ENCODE measurements around the gene IL21R. TPM values are rescaled to one million over a fixed set of nuclear protein-coding genes. Genes with fewer than 3 reads are reported as not detected.

IL21R gene
- total and polyA plus RNA-seq, 2 experiments from 2014 or later, result not detected

DNA sequence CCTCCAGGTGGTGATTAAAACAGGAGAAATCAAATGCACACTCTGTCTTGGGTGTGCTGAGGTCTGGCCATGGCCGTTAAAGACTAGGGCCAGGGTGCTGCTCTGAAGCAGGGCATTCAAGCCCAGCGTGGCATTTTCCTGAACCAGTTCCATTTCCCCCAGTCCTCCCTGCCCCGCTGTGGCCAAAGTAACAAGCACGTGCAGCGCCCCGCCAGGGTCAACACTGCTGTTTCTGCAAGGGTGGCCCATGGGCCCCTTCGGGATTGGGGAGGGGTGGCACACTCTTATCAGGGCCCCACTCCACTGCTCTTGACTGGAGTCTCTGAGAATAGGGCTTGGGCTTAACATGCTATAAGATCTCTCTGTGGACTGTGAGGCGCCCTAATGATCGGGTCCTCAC is 72.9 kb downstream of the IL21R start:
- H3K27me3 ChIP-seq, result no peaks in the 10 kb centered on the region
- TF ChIP-seq, protein P1, sequence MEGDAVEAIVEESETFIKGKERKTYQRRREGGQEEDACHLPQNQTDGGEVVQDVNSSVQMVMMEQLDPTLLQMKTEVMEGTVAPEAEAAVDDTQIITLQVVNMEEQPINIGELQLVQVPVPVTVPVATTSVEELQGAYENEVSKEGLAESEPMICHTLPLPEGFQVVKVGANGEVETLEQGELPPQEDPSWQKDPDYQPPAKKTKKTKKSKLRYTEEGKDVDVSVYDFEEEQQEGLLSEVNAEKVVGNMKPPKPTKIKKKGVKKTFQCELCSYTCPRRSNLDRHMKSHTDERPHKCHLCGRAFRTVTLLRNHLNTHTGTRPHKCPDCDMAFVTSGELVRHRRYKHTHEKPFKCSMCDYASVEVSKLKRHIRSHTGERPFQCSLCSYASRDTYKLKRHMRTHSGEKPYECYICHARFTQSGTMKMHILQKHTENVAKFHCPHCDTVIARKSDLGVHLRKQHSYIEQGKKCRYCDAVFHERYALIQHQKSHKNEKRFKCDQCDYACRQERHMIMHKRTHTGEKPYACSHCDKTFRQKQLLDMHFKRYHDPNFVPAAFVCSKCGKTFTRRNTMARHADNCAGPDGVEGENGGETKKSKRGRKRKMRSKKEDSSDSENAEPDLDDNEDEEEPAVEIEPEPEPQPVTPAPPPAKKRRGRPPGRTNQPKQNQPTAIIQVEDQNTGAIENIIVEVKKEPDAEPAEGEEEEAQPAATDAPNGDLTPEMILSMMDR (IDR thresholded peaks at IDR 0.05; ENCODE audit: low read depth, low read length), result no peak
- no peak overlapping the region for H3K4me3 ChIP-seq
- H3K27ac ChIP-seq, result no peak overlapping the region
- DNase-seq (ENCODE audit: low read depth in 1 of 2, low spot score in 1 of 2), result no peak
- no peaks in the 10 kb centered on the region for H3K4me1 ChIP-seq (ENCODE audit: low read depth)
- H3K36me3 ChIP-seq, result peaks cover 73% of the 10 kb centered on the region
- H3K9me3 ChIP-seq (ENCODE audit: low read depth), result no peaks in the 10 kb centered on the region

DNA sequence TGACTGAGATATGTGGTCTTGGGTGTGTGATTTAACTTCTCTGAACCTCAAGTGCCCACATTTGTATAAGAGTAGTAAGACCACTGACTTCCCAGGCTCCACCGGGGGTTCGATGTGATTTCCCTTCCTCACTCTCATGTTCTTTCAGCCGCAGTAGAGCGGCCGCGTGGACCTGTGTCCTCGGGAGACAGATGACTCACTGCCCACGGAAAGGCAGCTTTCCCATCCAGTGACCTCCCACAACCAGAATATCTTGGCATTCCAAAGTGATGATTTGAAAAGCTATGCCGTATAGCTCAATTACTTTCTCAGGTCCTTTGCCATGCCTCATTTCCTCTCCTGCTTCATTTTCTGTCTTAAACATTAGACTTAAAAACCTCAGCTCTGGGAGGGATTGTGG is 73.6 kb downstream of the IL21R start:
- H3K4me1 ChIP-seq (ENCODE audit: low read depth), result no peaks in the 10 kb centered on the region
- H3K27ac ChIP-seq, result no peak overlapping the region
- no peaks in the 10 kb centered on the region for H3K9me3 ChIP-seq (ENCODE audit: low read depth)
- no peaks in the 10 kb centered on the region for H3K27me3 ChIP-seq
- TF ChIP-seq, protein P1 (IDR thresholded peaks at IDR 0.05; ENCODE audit: low read depth, low read length), result no peak
- peak in 1 of 2 donors; percentile 73 for DNase-seq (ENCODE audit: low read depth in 1 of 2, low spot score in 1 of 2)
- H3K36me3 ChIP-seq, result peaks cover 68% of the 10 kb centered on the region
- no peak overlapping the region for H3K4me3 ChIP-seq

DNA sequence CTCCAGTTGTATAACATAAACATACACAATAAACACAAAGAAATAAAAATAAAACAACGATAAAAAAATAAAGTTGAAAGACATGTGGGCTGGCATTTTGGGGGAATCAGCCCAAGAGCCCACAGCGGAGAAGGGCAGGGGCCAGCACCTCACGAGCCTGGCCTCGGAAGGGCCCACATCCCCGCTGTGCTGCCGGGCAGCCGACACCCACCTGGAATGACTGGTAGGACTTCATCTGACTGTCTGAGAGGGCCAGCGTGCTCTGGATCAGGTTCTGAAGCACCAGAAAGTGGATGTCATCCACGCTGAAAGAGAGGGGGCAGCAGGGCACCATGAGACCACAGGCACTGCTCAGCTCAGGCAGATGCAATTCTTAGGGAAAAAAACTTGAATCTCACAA is 74.3 kb downstream of the IL21R start:
- H3K36me3 ChIP-seq, result peaks cover 71% of the 10 kb centered on the region
- no peak for DNase-seq (ENCODE audit: low read depth in 1 of 2, low spot score in 1 of 2)
- no peaks in the 10 kb centered on the region for H3K9me3 ChIP-seq (ENCODE audit: low read depth)
- H3K4me1 ChIP-seq (ENCODE audit: low read depth), result no peaks in the 10 kb centered on the region
- TF ChIP-seq, protein P1 (IDR thresholded peaks at IDR 0.05; ENCODE audit: low read depth, low read length), result no peak
- no peaks in the 10 kb centered on the region for H3K27me3 ChIP-seq
- no peak overlapping the region for H3K4me3 ChIP-seq
- H3K27ac ChIP-seq, result no peak overlapping the region

DNA sequence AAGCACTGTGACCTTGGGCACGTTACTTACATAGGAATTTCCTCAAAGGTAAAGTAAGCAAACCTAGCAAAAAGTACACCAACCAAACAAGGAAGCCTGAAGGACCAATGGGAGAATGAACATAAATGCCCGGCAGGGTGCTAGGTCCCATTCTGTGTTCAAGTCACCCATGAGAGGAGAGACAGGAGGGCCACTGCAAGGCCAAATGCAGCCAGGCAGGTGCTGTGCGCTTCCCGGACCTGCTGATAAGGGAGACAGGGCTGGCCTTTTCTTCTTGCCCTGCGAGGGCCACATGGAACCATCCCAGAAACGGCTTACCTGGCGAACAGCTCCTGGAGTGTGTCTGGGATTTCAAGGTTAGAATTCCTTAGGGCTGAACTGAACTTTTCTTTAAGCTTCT is 78.8 kb downstream of the IL21R start:
- H3K27ac ChIP-seq, result no peak overlapping the region
- no peak for DNase-seq (ENCODE audit: low read depth in 1 of 2, low spot score in 1 of 2)
- H3K27me3 ChIP-seq, result no peaks in the 10 kb centered on the region
- peaks cover 83% of the 10 kb centered on the region for H3K36me3 ChIP-seq
- no peak overlapping the region for H3K4me3 ChIP-seq
- no peaks in the 10 kb centered on the region for H3K4me1 ChIP-seq (ENCODE audit: low read depth)
- TF ChIP-seq, protein P1 (IDR thresholded peaks at IDR 0.05; ENCODE audit: low read depth, low read length), result no peak
- no peaks in the 10 kb centered on the region for H3K9me3 ChIP-seq (ENCODE audit: low read depth)

DNA sequence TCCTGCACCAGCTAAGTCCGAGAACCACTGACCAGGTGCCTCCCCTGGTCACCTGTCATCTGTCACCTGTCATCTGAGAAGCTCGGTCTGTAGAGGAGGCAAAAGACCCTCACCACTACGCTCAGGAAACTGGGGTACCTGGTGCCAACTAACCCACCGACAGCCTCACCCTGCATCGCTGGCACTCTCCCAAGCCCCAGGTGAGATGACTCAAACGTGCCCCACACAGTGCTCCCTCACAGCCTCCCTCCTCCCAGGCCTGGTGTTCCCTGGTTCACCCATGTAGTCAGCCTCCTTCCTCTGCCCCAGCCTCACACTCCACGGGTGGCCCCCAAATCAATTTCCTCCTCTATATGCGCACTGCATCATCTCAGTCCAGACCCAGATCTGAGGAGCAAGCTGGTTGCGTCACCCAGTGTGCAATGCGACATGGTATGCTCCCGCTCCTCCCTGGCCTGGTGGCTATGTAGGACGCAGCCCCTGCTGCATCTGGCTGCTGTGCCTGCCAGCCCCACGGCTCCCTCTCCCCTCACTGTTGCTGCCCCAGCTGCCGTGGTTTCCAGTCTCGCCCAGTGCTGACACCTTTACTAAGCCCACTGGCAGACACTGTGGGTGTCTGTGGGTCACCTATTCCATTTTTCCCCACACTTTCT is 79.4 kb downstream of the IL21R start:
- H3K4me3 ChIP-seq, result no peak overlapping the region
- TF ChIP-seq, protein P1 (IDR thresholded peaks at IDR 0.05; ENCODE audit: low read depth, low read length), result no peak
- no peak overlapping the region for H3K27ac ChIP-seq
- no peaks in the 10 kb centered on the region for H3K27me3 ChIP-seq
- H3K4me1 ChIP-seq (ENCODE audit: low read depth), result no peaks in the 10 kb centered on the region
- H3K9me3 ChIP-seq (ENCODE audit: low read depth), result no peaks in the 10 kb centered on the region
- H3K36me3 ChIP-seq, result peaks cover 79% of the 10 kb centered on the region
- no peak for DNase-seq (ENCODE audit: low read depth in 1 of 2, low spot score in 1 of 2)

All from cardiac muscle cell (in vitro differentiated cells and primary cell).